ENCODE results near the gene COL23A1.
"Not testable (repeated sequence)": the region's sequence is repeated elsewhere in the genome, so short reads cannot be mapped to it uniquely, and the experiment has no call there.

COL23A1 gene

GRCh38 chr5:178587763-178588611, 2.2 kb downstream of the COL23A1 start:
- DNase-seq = no peak

- no peak for DNase-seq
Measured at GRCh38 chr5:178586396-178586795, 3.8 kb downstream of the COL23A1 start.

GRCh38 chr5:178585421-178585820, 4.8 kb downstream of the COL23A1 start:
- DNase-seq = not testable (repeated sequence)

GRCh38 chr5:178583279-178583678, 6.9 kb downstream of the COL23A1 start:
- no peak for DNase-seq

- no peak for DNase-seq
Measured at GRCh38 chr5:178582291-178582690, 7.9 kb downstream of the COL23A1 start.

- no peak for DNase-seq
Measured at GRCh38 chr5:178581621-178582020, 8.6 kb downstream of the COL23A1 start.

- no peak for DNase-seq
Measured at GRCh38 chr5:178580271-178580955, 9.8 kb downstream of the COL23A1 start.

- no peak for DNase-seq
Measured at GRCh38 chr5:178577944-178578343, 12.2 kb downstream of the COL23A1 start.

- no peak for DNase-seq
Measured at GRCh38 chr5:178577376-178577839, 12.8 kb downstream of the COL23A1 start.

- no peak for DNase-seq
Measured at GRCh38 chr5:178576591-178577351, 13.4 kb downstream of the COL23A1 start.

- DNase-seq = no peak
Measured at GRCh38 chr5:178573216-178573615, 17.0 kb downstream of the COL23A1 start.

GRCh38 chr5:178572617-178573016, 17.6 kb downstream of the COL23A1 start:
- no peak for DNase-seq

- no peak for DNase-seq
Measured at GRCh38 chr5:178569485-178569884, 20.7 kb downstream of the COL23A1 start.

GRCh38 chr5:178564811-178565550, 25.2 kb downstream of the COL23A1 start:
- DNase-seq = no peak

- no peak for DNase-seq
Measured at GRCh38 chr5:178564397-178564796, 25.8 kb downstream of the COL23A1 start.

- DNase-seq = no peak
Measured at GRCh38 chr5:178563621-178564020, 26.6 kb downstream of the COL23A1 start.

- DNase-seq = no peak
Measured at GRCh38 chr5:178561746-178562264, 28.4 kb downstream of the COL23A1 start.

GRCh38 chr5:178560911-178561310, 29.3 kb downstream of the COL23A1 start:
- no peak for DNase-seq

- DNase-seq = no peak
Measured at GRCh38 chr5:178557416-178557815, 32.8 kb downstream of the COL23A1 start.

- no peak for DNase-seq
Measured at GRCh38 chr5:178555771-178556211, 34.4 kb downstream of the COL23A1 start.

- no peak for DNase-seq
Measured at GRCh38 chr5:178555005-178555404, 35.2 kb downstream of the COL23A1 start.

GRCh38 chr5:178554311-178554710, 35.9 kb downstream of the COL23A1 start:
- DNase-seq = no peak

Measured in activated T-cell treated with anti-CD3 and anti-CD28 coated beads, Interleukin-2, amount 50 U/mL, for 48 hours (primary cell).